Activated T-cell treated with anti-CD3 and anti-CD28 coated beads for 4 hours (primary cell): ENCODE data around the gene RPS23.
A peak's percentile ranks its signal among the peaks of the same experiment; 100 is the strongest.

ENCODE experiments used
- DNase-seq: peaks from one replicate; pipeline ENCODE4 v3.0.0-alpha.2; 2020

Gene RPS23

GRCh38 chr5:82244151-82244550 lies 34.0 kb downstream of the RPS23 start:
- no peak for DNase-seq

- DNase-seq: no peak
Measured at GRCh38 chr5:82234885-82235284, 43.3 kb downstream of the RPS23 start.

GRCh38 chr5:82225525-82226172 lies 52.5 kb downstream of the RPS23 start:
- peak; percentile 48 for DNase-seq
